HepG2 (cell line): ENCODE measurements around the gene PARP14. TPM values are rescaled to one million over a fixed set of nuclear protein-coding genes. Genes with fewer than 3 reads are reported as not detected.
A peak's percentile ranks its signal among the peaks of the same experiment; 100 is the strongest.

Source experiments
- ARID2 ChIP-seq: sonication (generic); formaldehyde crosslinking; IDR thresholded peaks from 2 replicates; pipeline ENCODE4 v1.8.1; 2022; ENCODE audit warnings: mild to moderate bottlenecking, missing genetic modification reagents, borderline replicate concordance
- GABPA ChIP-seq, 2 experiments: IDR thresholded peaks; 2 replicates each; pipeline ENCODE4 v1.6.1; 2011 to 2016; ENCODE audit warnings: low read depth in 2 of 2, low read length in 1 of 2, missing biosample characterization in 1 of 2, missing genetic modification characterization in 1 of 2
- HNRNPL ChIP-seq: fragments of 200-400 bp; formaldehyde crosslinking; IDR thresholded peaks from 2 replicates; pipeline ENCODE4 v1.6.1; 2017; ENCODE audit warnings: mild to moderate bottlenecking, low read depth, low read length
- HNRNPLL ChIP-seq: fragments of 200-400 bp; formaldehyde crosslinking; IDR thresholded peaks from 2 replicates; pipeline ENCODE4 v1.6.1; 2017; ENCODE audit warnings: mild to moderate bottlenecking, low read depth, low read length; ENCODE audit not compliant: poor library complexity, severe bottlenecking
- KMT2A ChIP-seq: sonication (generic); formaldehyde crosslinking; IDR thresholded peaks from 2 replicates; pipeline ENCODE4 v1.4.0; 2020; ENCODE audit warnings: missing genetic modification reagents
- MYC ChIP-seq: sonication (generic); formaldehyde crosslinking; IDR thresholded peaks from 2 replicates; pipeline ENCODE4 v1.9.0; 2021; ENCODE audit warnings: missing genetic modification reagents, borderline replicate concordance
- SIN3A ChIP-seq: IDR thresholded peaks from 2 replicates; pipeline ENCODE4 v1.6.1; 2011; ENCODE audit warnings: low read depth, mild to moderate bottlenecking, control low read depth, low read length, borderline replicate concordance
- SP4 ChIP-seq: sonication (generic); formaldehyde crosslinking; IDR thresholded peaks from 2 replicates; pipeline ENCODE4 v1.8.1; 2023; ENCODE audit warnings: mild to moderate bottlenecking, missing genetic modification reagents
- ZBTB25 ChIP-seq: IDR thresholded peaks from 2 replicates; pipeline ENCODE4 v1.6.1; 2018; ENCODE audit warnings: missing genetic modification reagents
- ZMYM4 ChIP-seq: sonication (generic); formaldehyde crosslinking; IDR thresholded peaks from 2 replicates; pipeline ENCODE4 v1.8.1; 2023; ENCODE audit warnings: mild to moderate bottlenecking, missing genetic modification reagents
- ZNF367 ChIP-seq: sonication (generic); formaldehyde crosslinking; IDR thresholded peaks from 2 replicates; pipeline ENCODE4 v1.4.0; 2020; ENCODE audit warnings: missing genetic modification reagents, borderline replicate concordance
- ZNF446 ChIP-seq: sonication (generic); formaldehyde crosslinking; IDR thresholded peaks from 2 replicates; pipeline ENCODE4 v1.5.0; 2020; ENCODE audit warnings: mild to moderate bottlenecking, missing genetic modification reagents
- ZNF768 ChIP-seq: sonication (generic); formaldehyde crosslinking; IDR thresholded peaks from 2 replicates; pipeline ENCODE4 v1.4.0; 2020; ENCODE audit warnings: missing genetic modification reagents
- polyA plus RNA-seq, 8 experiments: library from polyadenylated mRNA; depleted of rRNA in 3 of 8; stranded (reverse) in 7 of 8; unstranded in 1 of 8; fragments of >200 nt; fragmentation: Illumina TruSeq in 4 of 8; extraction: Trizol in 4 of 8; gene quantifications; 2 replicates each; pipeline versions ENCODE4 v1.2.1 to v1.2.3, GENCODE V29; 2011 to 2016; ENCODE audit warnings: low read depth in 4 of 8, missing spikeins in 1 of 8, mixed read lengths in 1 of 8; ENCODE audit not compliant: insufficient read depth in 1 of 8
- total RNA-seq, 5 experiments: library from RNA; depleted of rRNA; stranded (reverse); fragments of >200 nt; fragmentation: Illumina TruSeq; extraction: Trizol; gene quantifications; 2 replicates each; pipeline ENCODE4 v1.2.3, GENCODE V29; 2016; ENCODE audit warnings: low read depth in 1 of 5
- TF ChIP-seq, protein P1 (sequence below): sonication (generic); formaldehyde crosslinking; IDR thresholded peaks from 2 replicates; pipeline ENCODE4 v1.4.0; 2020; ENCODE audit warnings: missing genetic modification reagents
- TF ChIP-seq, protein P2 (sequence below), 2 experiments: fragments of 450-650 bp in 1 of 2; sonication (generic) in 1 of 2; formaldehyde crosslinking in 1 of 2; IDR thresholded peaks; 2 replicates each; pipeline versions ENCODE4 v1.6.1 to v1.8.0; 2016 to 2022; ENCODE audit warnings: antibody characterized with exemption in 1 of 2, mild to moderate bottlenecking in 1 of 2, missing genetic modification reagents in 1 of 2

Gene PARP14
- total and polyA plus RNA-seq, 2 of the 13 experiments (the other 11 are each of a cell fraction or from before 2014, with no cell fraction given): 9.0 to 19.1 TPM

GRCh38 chr3:122680475-122681283 is at the start of gene PARP14 (continued):
- TF ChIP-seq SP4 (peak; percentile 35; the same call in 1 of the 2 replicates), SIN3A (no peak), ZNF768 (CRISPR knock-in tag) (peak; percentile 58; the same call in 1 of the 2 replicates), GABPA (IDR thresholded peaks at IDR 0.05; ENCODE audit: low read depth, low read length) (no peak), GABPA (CRISPR knock-in tag; IDR thresholded peaks at IDR 0.05; ENCODE audit: low read depth) (no peak), HNRNPL (no peak), ZBTB25 (CRISPR knock-in tag) (no peak), ZMYM4 (CRISPR knock-in tag) (no peak; the same call in 1 of the 2 replicates), KMT2A (peak; percentile 97), ZNF367 (CRISPR knock-in tag) (no peak), ARID2 (CRISPR knock-in tag) (no peak), MYC (CRISPR knock-in tag) (no peak), HNRNPLL (peak; percentile 74), ZNF446 (peak; percentile 54; the same call in 1 of the 2 replicates)
- TF ChIP-seq, protein P1, sequence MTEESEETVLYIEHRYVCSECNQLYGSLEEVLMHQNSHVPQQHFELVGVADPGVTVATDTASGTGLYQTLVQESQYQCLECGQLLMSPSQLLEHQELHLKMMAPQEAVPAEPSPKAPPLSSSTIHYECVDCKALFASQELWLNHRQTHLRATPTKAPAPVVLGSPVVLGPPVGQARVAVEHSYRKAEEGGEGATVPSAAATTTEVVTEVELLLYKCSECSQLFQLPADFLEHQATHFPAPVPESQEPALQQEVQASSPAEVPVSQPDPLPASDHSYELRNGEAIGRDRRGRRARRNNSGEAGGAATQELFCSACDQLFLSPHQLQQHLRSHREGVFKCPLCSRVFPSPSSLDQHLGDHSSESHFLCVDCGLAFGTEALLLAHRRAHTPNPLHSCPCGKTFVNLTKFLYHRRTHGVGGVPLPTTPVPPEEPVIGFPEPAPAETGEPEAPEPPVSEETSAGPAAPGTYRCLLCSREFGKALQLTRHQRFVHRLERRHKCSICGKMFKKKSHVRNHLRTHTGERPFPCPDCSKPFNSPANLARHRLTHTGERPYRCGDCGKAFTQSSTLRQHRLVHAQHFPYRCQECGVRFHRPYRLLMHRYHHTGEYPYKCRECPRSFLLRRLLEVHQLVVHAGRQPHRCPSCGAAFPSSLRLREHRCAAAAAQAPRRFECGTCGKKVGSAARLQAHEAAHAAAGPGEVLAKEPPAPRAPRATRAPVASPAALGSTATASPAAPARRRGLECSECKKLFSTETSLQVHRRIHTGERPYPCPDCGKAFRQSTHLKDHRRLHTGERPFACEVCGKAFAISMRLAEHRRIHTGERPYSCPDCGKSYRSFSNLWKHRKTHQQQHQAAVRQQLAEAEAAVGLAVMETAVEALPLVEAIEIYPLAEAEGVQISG (CRISPR knock-in tag): 0 out of 2 replicates have a peak, but pooled peaks have one; percentile 43
- TF ChIP-seq, protein P2, sequence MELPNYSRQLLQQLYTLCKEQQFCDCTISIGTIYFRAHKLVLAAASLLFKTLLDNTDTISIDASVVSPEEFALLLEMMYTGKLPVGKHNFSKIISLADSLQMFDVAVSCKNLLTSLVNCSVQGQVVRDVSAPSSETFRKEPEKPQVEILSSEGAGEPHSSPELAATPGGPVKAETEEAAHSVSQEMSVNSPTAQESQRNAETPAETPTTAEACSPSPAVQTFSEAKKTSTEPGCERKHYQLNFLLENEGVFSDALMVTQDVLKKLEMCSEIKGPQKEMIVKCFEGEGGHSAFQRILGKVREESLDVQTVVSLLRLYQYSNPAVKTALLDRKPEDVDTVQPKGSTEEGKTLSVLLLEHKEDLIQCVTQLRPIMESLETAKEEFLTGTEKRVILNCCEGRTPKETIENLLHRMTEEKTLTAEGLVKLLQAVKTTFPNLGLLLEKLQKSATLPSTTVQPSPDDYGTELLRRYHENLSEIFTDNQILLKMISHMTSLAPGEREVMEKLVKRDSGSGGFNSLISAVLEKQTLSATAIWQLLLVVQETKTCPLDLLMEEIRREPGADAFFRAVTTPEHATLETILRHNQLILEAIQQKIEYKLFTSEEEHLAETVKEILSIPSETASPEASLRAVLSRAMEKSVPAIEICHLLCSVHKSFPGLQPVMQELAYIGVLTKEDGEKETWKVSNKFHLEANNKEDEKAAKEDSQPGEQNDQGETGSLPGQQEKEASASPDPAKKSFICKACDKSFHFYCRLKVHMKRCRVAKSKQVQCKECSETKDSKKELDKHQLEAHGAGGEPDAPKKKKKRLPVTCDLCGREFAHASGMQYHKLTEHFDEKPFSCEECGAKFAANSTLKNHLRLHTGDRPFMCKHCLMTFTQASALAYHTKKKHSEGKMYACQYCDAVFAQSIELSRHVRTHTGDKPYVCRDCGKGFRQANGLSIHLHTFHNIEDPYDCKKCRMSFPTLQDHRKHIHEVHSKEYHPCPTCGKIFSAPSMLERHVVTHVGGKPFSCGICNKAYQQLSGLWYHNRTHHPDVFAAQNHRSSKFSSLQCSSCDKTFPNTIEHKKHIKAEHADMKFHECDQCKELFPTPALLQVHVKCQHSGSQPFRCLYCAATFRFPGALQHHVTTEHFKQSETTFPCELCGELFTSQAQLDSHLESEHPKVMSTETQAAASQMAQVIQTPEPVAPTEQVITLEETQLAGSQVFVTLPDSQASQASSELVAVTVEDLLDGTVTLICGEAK (IDR thresholded peaks at IDR 0.05): no peak
- TF ChIP-seq, protein P2 (CRISPR knock-in tag; IDR thresholded peaks at IDR 0.05): peak; percentile 56; the same call in 1 of the 2 replicates
